HepG2 (cell line): ENCODE measurements around the gene KCNIP3. TPM values are rescaled to one million over a fixed set of nuclear protein-coding genes. Genes with fewer than 3 reads are reported as not detected.
"Not testable (repeated sequence)": the region's sequence is repeated elsewhere in the genome, so short reads cannot be mapped to it uniquely, and the experiment has no call there.

ENCODE experiments used
- ATAC-seq: fragments of 200-7000 bp; cut with Tn5 transposase; 3 replicates; pipeline ENCODE4 v1.9.1; 2020; ENCODE audit warnings: mild to moderate bottlenecking, moderate library complexity
- BruUV-seq: library from RNA; stranded (reverse); fragments of 400-500 nt; replicated peaks from 2 replicates; lab custom pipeline; 2021; lab: Mats Ljungman, UMichigan
- CTCF ChIA-PET: fragments of 300-600 bp; formaldehyde crosslinking; extraction: SDS; loops from one replicate; lab custom pipeline; 2021; ENCODE audit warnings: low total read pairs, inconsistent platforms, low intra/inter-chr PET ratio; lab: Yijun Ruan, JAX
- POLR2A ChIA-PET: fragments of 350-600 bp; sonication (Branson Sonifier 250); formaldehyde crosslinking; loops from one replicate; lab custom pipeline; 2020; ENCODE audit warnings: antibody characterized with exemption, inconsistent platforms; lab: Yijun Ruan, JAX
- DNase-seq: peaks from one replicate; pipeline ENCODE4 v3.0.0-alpha.2; 2015; ENCODE audit warnings: low spot score
- FAIRE-seq: peaks from 3 replicates; lab custom pipeline; 2011; peaks lifted over from hg19 to GRCh38; lab: Jason Lieb, UNC
- H2AFZ ChIP-seq: one replicate; pipeline ENCODE4 v1.6.1; 2011; ENCODE audit warnings: low read length, inconsistent platforms
- H3K27ac ChIP-seq: fragments of 300-600 bp; 3 replicates; pipeline ENCODE4 v1.8.0; 2011; ENCODE audit warnings: mixed run types, mild to moderate bottlenecking, mixed read lengths, low read length, inconsistent platforms; ENCODE audit not compliant: insufficient read depth; ENCODE audit errors: extremely low read length
- H3K27me3 ChIP-seq, 2 experiments: fragments of 200-600 bp in 1 of 2; 2 replicates in 1 of 2; 3 replicates in 1 of 2; pipeline versions ENCODE4 v1.6.0 to v1.8.0; 2011; ENCODE audit warnings: low read length in 2 of 2, mild to moderate bottlenecking in 2 of 2, moderate library complexity in 2 of 2, inconsistent platforms in 1 of 2; ENCODE audit not compliant: insufficient read depth in 2 of 2, control insufficient read depth in 1 of 2
- H3K36me3 ChIP-seq, 2 experiments: fragments of 200-600 bp in 1 of 2; replicated peaks in 1 of 2; 2 replicates in 1 of 2; 3 replicates in 1 of 2; pipeline versions ENCODE4 v1.5.1 to v1.8.0; 2011; ENCODE audit warnings: low read length in 2 of 2, inconsistent platforms in 1 of 2; ENCODE audit not compliant: insufficient read depth in 2 of 2, control insufficient read depth in 1 of 2
- H3K4me1 ChIP-seq: 2 replicates; pipeline ENCODE4 v1.5.1; 2012; ENCODE audit warnings: low read length, inconsistent platforms; ENCODE audit not compliant: insufficient read depth
- H3K4me2 ChIP-seq: 2 replicates; pipeline ENCODE4 v1.6.0; 2011; ENCODE audit warnings: low read depth, low read length, inconsistent platforms
- H3K4me3 ChIP-seq, 3 experiments: fragments of 200-600 bp in 1 of 3; sonication (generic), shearing (Covaris generic) in 1 of 3; replicated peaks in 1 of 3; 2 replicates each; pipeline ENCODE4 v1.5.1; 2011 to 2016; ENCODE audit warnings: low read length in 3 of 3, inconsistent platforms in 2 of 3, low read depth in 2 of 3, mild to moderate bottlenecking in 2 of 3, control low read depth in 1 of 3, mixed read lengths in 1 of 3; ENCODE audit not compliant: insufficient read depth in 1 of 3
- H3K79me2 ChIP-seq: one replicate; pipeline ENCODE4 v1.6.1; 2011; ENCODE audit warnings: low read length, inconsistent platforms; ENCODE audit not compliant: insufficient read depth
- H3K9ac ChIP-seq: 2 replicates; pipeline ENCODE4 v1.6.0; 2011; ENCODE audit warnings: mild to moderate bottlenecking, low read depth, low read length, inconsistent platforms; ENCODE audit not compliant: insufficient read depth
- H3K9me3 ChIP-seq: 2 replicates; pipeline ENCODE4 v1.5.1; 2012; ENCODE audit warnings: mild to moderate bottlenecking, low read length
- H4K20me1 ChIP-seq: 2 replicates; pipeline ENCODE4 v1.6.0; 2011; ENCODE audit warnings: inconsistent platforms, mild to moderate bottlenecking, low read length, moderate library complexity; ENCODE audit not compliant: insufficient read depth
- WGBS: methylation state at CpG from one replicate; pipeline ENCODE4 v1.1.6; 2017; ENCODE audit warnings: low lambda C conversion rate; 5-methylcytosine and 5-hydroxymethylcytosine counted together
- in situ Hi-C: cut with HindIII; loops from 2 replicates; pipeline ENCODE4 v1.10.0; 2017; ENCODE audit warnings: low pct_unique_long_range_greater_than_20kb; ENCODE audit not compliant: extremely low pct_ligation_motif_present
- intact Hi-C: fragments of 100-400 bp; cut with micrococcal nuclease; formaldehyde crosslinking; loops from one replicate; pipeline ENCODE4 v1.10.0; 2022; ENCODE audit not compliant: unreplicated experiment
- polyA plus RNA-seq, 8 experiments: library from polyadenylated mRNA; depleted of rRNA in 3 of 8; stranded (reverse) in 7 of 8; unstranded in 1 of 8; fragments of >200 nt; fragmentation: Illumina TruSeq in 4 of 8; extraction: Trizol in 4 of 8; gene quantifications; 2 replicates each; pipeline versions ENCODE4 v1.2.1 to v1.2.3, GENCODE V29; 2011 to 2016; ENCODE audit warnings: low read depth in 4 of 8, missing spikeins in 1 of 8, mixed read lengths in 1 of 8; ENCODE audit not compliant: insufficient read depth in 1 of 8
- total RNA-seq, 5 experiments: library from RNA; depleted of rRNA; stranded (reverse); fragments of >200 nt; fragmentation: Illumina TruSeq; extraction: Trizol; gene quantifications; 2 replicates each; pipeline ENCODE4 v1.2.3, GENCODE V29; 2016; ENCODE audit warnings: low read depth in 1 of 5

The KCNIP3 gene
- total and polyA plus RNA-seq, 2 of the 13 experiments (the other 11 are each of a cell fraction or from before 2014, with no cell fraction given) = not detected

GRCh38 chr2:95435162-95435871, 138.2 kb downstream of the KCNIP3 start:
- H4K20me1 ChIP-seq, H3K9me3 ChIP-seq, H2AFZ ChIP-seq, H3K27ac ChIP-seq, H3K9ac ChIP-seq, DNase-seq, H3K36me3 ChIP-seq, BruUV-seq, H3K4me2 ChIP-seq, POLR2A ChIA-PET, FAIRE-seq, H3K27me3 ChIP-seq, CTCF ChIA-PET, in situ Hi-C loops, intact Hi-C loops, H3K79me2 ChIP-seq, ATAC-seq, H3K4me3 ChIP-seq, H3K4me1 ChIP-seq: not testable (repeated sequence)
- WGBS = no CpG with 5 or more reads among the region's 30 CpGs

Other genes starting within 250 kb of the KCNIP3 start
- gene MRPS5, start 175.5 kb upstream of the KCNIP3 start, total RNA-seq (2016; rRNA removed; fragmentation: Illumina TruSeq; extraction: Trizol) = 98.8 and 102 TPM in 2 replicates
- 125 and 134 TPM in 2 replicates for gene MRPS5, start 175.5 kb upstream of the KCNIP3 start, polyA plus RNA-seq (2011; rRNA removed)
- 12.4 and 15.2 TPM in 2 replicates for gene ZNF514, start 137.5 kb upstream of the KCNIP3 start, total RNA-seq (2016; rRNA removed; fragmentation: Illumina TruSeq; extraction: Trizol)
- gene ZNF514, start 137.5 kb upstream of the KCNIP3 start, polyA plus RNA-seq (2011; rRNA removed) = 18.7 and 20.1 TPM in 2 replicates
- gene ZNF2, start 131.5 kb upstream of the KCNIP3 start, total RNA-seq (2016; rRNA removed; fragmentation: Illumina TruSeq; extraction: Trizol) = 6.1 and 8.5 TPM in 2 replicates
- 4.3 and 4.4 TPM in 2 replicates for gene ZNF2, start 131.5 kb upstream of the KCNIP3 start, polyA plus RNA-seq (2011; rRNA removed)
- 0.21 TPM in 1 of 2 replicates, not detected in the other for gene ZNF892, start 89.8 kb upstream of the KCNIP3 start, total RNA-seq (2016; rRNA removed; fragmentation: Illumina TruSeq; extraction: Trizol)
- not detected in 2 replicates for gene ZNF892, start 89.8 kb upstream of the KCNIP3 start, polyA plus RNA-seq (2011; rRNA removed)
- gene PROM2, start 22.9 kb upstream of the KCNIP3 start, total RNA-seq (2016; rRNA removed; fragmentation: Illumina TruSeq; extraction: Trizol) = not detected in 2 replicates
- gene PROM2, start 22.9 kb upstream of the KCNIP3 start, polyA plus RNA-seq (2011; rRNA removed) = not detected in 2 replicates
- 44.2 and 48.4 TPM in 2 replicates for gene FAHD2A, start 105.4 kb downstream of the KCNIP3 start, total RNA-seq (2016; rRNA removed; fragmentation: Illumina TruSeq; extraction: Trizol)
- 34.0 and 41.8 TPM in 2 replicates for gene FAHD2A, start 105.4 kb downstream of the KCNIP3 start, polyA plus RNA-seq (2011; rRNA removed)
- gene TRIM43B, start 187.4 kb downstream of the KCNIP3 start, total RNA-seq (2016; rRNA removed; fragmentation: Illumina TruSeq; extraction: Trizol) = not detected in 2 replicates
- not detected in 2 replicates for gene TRIM43B, start 187.4 kb downstream of the KCNIP3 start, polyA plus RNA-seq (2011; rRNA removed)